Measurements from ENCODE around the gene LIN37. TPM values are rescaled to one million over a fixed set of nuclear protein-coding genes. Genes with fewer than 3 reads are reported as not detected.

LIN37 gene
- total RNA-seq: 3.0 and 3.8 TPM in 2 replicates

GRCh38 chr19:35748106-35749020 is at the start of gene LIN37:
Gene LIN37, plus strand, starts transcription at chr19:35748576. Its CDS starts 149 bp downstream, at chr19:35748725.
- DNase-seq (ENCODE audit: low read depth in 2 of 2): peak; percentile 99

- peak; percentile 97 to 98 for DNase-seq (ENCODE audit: low read depth in 2 of 2)
These were observed 46.0 kb upstream of the LIN37 start for GRCh38 chr19:35702223-35703012.

- DNase-seq (ENCODE audit: low read depth in 2 of 2): no peak
These were observed 45.0 kb upstream of the LIN37 start for GRCh38 chr19:35703343-35703742.

GRCh38 chr19:35704218-35704617 is 44.2 kb upstream of the LIN37 start, which contains the start of gene ZBTB32:
Gene ZBTB32, plus strand, starts transcription at chr19:35704558. Its CDS starts 10,069 bp downstream, at chr19:35714627.
- DNase-seq (ENCODE audit: low read depth in 2 of 2): peak; percentile 55 to 82

GRCh38 chr19:35708391-35708790 is 40.0 kb upstream of the LIN37 start:
- no peak for DNase-seq (ENCODE audit: low read depth in 2 of 2)

- DNase-seq (ENCODE audit: low read depth in 2 of 2): no peak
These were observed 37.3 kb upstream of the LIN37 start for GRCh38 chr19:35710784-35711723.

GRCh38 chr19:35712567-35713505 is 35.5 kb upstream of the LIN37 start:
- no peak for DNase-seq (ENCODE audit: low read depth in 2 of 2)

GRCh38 chr19:35713506-35713850 is 34.9 kb upstream of the LIN37 start:
- DNase-seq (ENCODE audit: low read depth in 2 of 2): no peak

- DNase-seq (ENCODE audit: low read depth in 2 of 2): no peak
These were observed 34.4 kb upstream of the LIN37 start for GRCh38 chr19:35713904-35714495.

GRCh38 chr19:35714601-35715354 is 33.6 kb upstream of the LIN37 start:
- no peak for DNase-seq (ENCODE audit: low read depth in 2 of 2)

- no peak for DNase-seq (ENCODE audit: low read depth in 2 of 2)
These were observed 33.0 kb upstream of the LIN37 start for GRCh38 chr19:35715355-35715809.

- DNase-seq (ENCODE audit: low read depth in 2 of 2): peak in 1 of 2 donors; percentile 45
These were observed 32.2 kb upstream of the LIN37 start for GRCh38 chr19:35715981-35716800.

- peak; percentile 90 to 97 for DNase-seq (ENCODE audit: low read depth in 2 of 2)
These were observed 31.3 kb upstream of the LIN37 start for GRCh38 chr19:35716801-35717664.

- no peak for DNase-seq (ENCODE audit: low read depth in 2 of 2)
These were observed 30.6 kb upstream of the LIN37 start, which contains the start of gene KMT2B for GRCh38 chr19:35717665-35718344. Gene KMT2B, plus strand, starts transcription at chr19:35718003. Its CDS starts 16 bp downstream, at chr19:35718019.

- peak in 1 of 2 donors; percentile 37 for DNase-seq (ENCODE audit: low read depth in 2 of 2)
These were observed 29.9 kb upstream of the LIN37 start for GRCh38 chr19:35718345-35719041.
